Heart left ventricle (tissue), 13 donors: Measurements from ENCODE around the gene KCNH1.

ENCODE experiments used
- CTCF ChIP-seq, 12 donors: fragments of 200-600 bp; sonication (generic) in 4 of 12; IDR thresholded peaks; one replicate each; pipeline versions ENCODE4 v1.5.0 to v1.8.0; 2018 to 2022; ENCODE audit warnings: antibody characterized with exemption in 12 of 12, mild to moderate bottlenecking in 5 of 12
- POLR2A ChIP-seq, 2 donors: fragments of 450-650 bp; IDR thresholded peaks; one replicate each; pipeline ENCODE4 v1.6.1; 2017; ENCODE audit warnings: antibody characterized with exemption in 2 of 2, mild to moderate bottlenecking in 2 of 2, moderate library complexity in 2 of 2
- donor health status: ischemic (EF 13 %, LVEDD 7.1; RV severe dilation, severe dysfunction).
- donor health status: DM: no; HTN: yes; CAD: no.
- donor health status: DM: no; HTN: no; CAD: no.
- donor health status: ischemic (EF 25% LVEDD 6.9; RV normal size, moderate dysfunction).
- donor health status: ischemic (EF 25% LVEDD 5.7; RV mildly dilated, moderate dysfunction).
- donor health status: ischemic (EF 35%, LVEDD 5.7; RV mildly dilated, moderate dysfunction).
- donor health status: nonischemic (EF 11% LVEDD 7.7; RV severe dilation, severe dysfunction).
- donor health status: DM: yes; HTN: yes; CAD: no.
- donor health status: PGD.
- donor health status: ischemic (EF 29% LVEDD 5.4; RV normal size, mild dysfunction).
- donor health status: nonischemic (EF 23%, LVEDD 6.1; RV moderate dilation, normal function).

- TF ChIP-seq POLR2A (IDR thresholded peaks at IDR 0.05) (no peak), CTCF (IDR thresholded peaks at IDR 0.05) (no peak)
Measured at GRCh38 chr1:211095381-211095780, 38.6 kb downstream of the KCNH1 start.
